Pancreas (tissue), 10 donors: ENCODE measurements around the gene HOXA3. TPM values are rescaled to one million over a fixed set of nuclear protein-coding genes. Genes with fewer than 3 reads are reported as not detected.

ENCODE experiments used
- ATAC-seq, 4 donors: fragments of 200-7000 bp; cut with Tn5 transposase; one replicate each; pipeline versions ENCODE4 v1.8.0 to v1.9.1; 2020; ENCODE audit warnings: mild to moderate bottlenecking in 4 of 4, moderate library complexity in 4 of 4
- DNase-seq, 6 donors: peaks; one replicate each; pipeline ENCODE4 v3.0.0-alpha.2; 2020
- FAIRE-seq: peaks from 2 replicates; lab custom pipeline; 2012; peaks lifted over from hg19 to GRCh38; lab: Jason Lieb, UNC
- H3K27ac ChIP-seq, 4 donors: fragments of 200-600 bp; sonication (generic); 1 replicate in 3 of 4; 2 replicates in 1 of 4; pipeline versions ENCODE4 v1.5.0 to v1.8.0; 2020
- H3K27me3 ChIP-seq, 4 donors: fragments of 200-600 bp; one replicate each; pipeline ENCODE4 v1.8.0; 2021
- H3K36me3 ChIP-seq, 3 donors: fragments of 200-600 bp; sonication (generic) in 1 of 3; one replicate each; pipeline versions ENCODE4 v1.5.0 to v1.8.0; 2020 to 2021
- H3K4me1 ChIP-seq, 3 donors: fragments of 200-600 bp; one replicate each; pipeline ENCODE4 v1.8.0; 2021
- H3K4me3 ChIP-seq, 4 donors: fragments of 200-600 bp; sonication (generic) in 2 of 4; one replicate each; pipeline versions ENCODE4 v1.5.0 to v1.8.0; 2020 to 2021
- H3K9me3 ChIP-seq, 4 donors: fragments of 200-600 bp; one replicate each; pipeline ENCODE4 v1.8.0; 2021
- CTCF ChIP-seq, 4 donors: fragments of 200-600 bp; sonication (generic) in 3 of 4; IDR thresholded peaks; one replicate each; pipeline versions ENCODE4 v1.5.0 to v1.8.0; 2021; ENCODE audit warnings: antibody characterized with exemption in 4 of 4
- WGBS, 2 donors: extraction: QIAGEN DNeasy Blood & Tissue Kit; methylation state at CpG; one replicate each; pipeline ENCODE4 v1.1.7; 2013; 5-methylcytosine and 5-hydroxymethylcytosine counted together
- intact Hi-C, 3 donors: fragments of 100-400 bp; cut with DNase I; formaldehyde crosslinking; loops; one replicate each; pipeline versions ENCODE4 v1.11.1 to v1.14.2; 2022
- polyA plus RNA-seq, 2 donors: library from polyadenylated mRNA; stranded (reverse); fragments of 200-250 nt; gene quantifications; one replicate each; pipeline ENCODE4 v1.2.3, GENCODE V29; 2013
- total RNA-seq, 6 donors: library from RNA; stranded (reverse); fragmentation: NEBNext Ultra II Directional in 4 of 6; extraction: Animal tissue kit (Norgen Biotek cat#: 25700) in 4 of 6; gene quantifications; one replicate each; pipeline versions ENCODE4 v1.2.1 to v1.2.4, GENCODE V29; 2021 to 2023
- donor health status: healthy with polysubstance abuse.
- donor health status: DM: no; HTN: no; CAD: no; lungs with moderate emphysema.
- donor health status: DM: no; HTN: no; CAD: no.
- donor health status: control.
- donor health status: control.
- donor health status: Bipolar disorder and iron deficiency.
- donor health status: DM: yes; HTN: yes; CAD: no.
- donor health status: DM: no; HTN: no; CAD: no.
- donor health status: DM: no; HTN: no; CAD: no.
- donor health status: DM: yes; HTN: yes; CAD: no.

Gene HOXA3
- total and polyA plus RNA-seq, 8 donors: 0.13 to 1.9 (median 0.43) TPM; not detected in 1

DNA sequence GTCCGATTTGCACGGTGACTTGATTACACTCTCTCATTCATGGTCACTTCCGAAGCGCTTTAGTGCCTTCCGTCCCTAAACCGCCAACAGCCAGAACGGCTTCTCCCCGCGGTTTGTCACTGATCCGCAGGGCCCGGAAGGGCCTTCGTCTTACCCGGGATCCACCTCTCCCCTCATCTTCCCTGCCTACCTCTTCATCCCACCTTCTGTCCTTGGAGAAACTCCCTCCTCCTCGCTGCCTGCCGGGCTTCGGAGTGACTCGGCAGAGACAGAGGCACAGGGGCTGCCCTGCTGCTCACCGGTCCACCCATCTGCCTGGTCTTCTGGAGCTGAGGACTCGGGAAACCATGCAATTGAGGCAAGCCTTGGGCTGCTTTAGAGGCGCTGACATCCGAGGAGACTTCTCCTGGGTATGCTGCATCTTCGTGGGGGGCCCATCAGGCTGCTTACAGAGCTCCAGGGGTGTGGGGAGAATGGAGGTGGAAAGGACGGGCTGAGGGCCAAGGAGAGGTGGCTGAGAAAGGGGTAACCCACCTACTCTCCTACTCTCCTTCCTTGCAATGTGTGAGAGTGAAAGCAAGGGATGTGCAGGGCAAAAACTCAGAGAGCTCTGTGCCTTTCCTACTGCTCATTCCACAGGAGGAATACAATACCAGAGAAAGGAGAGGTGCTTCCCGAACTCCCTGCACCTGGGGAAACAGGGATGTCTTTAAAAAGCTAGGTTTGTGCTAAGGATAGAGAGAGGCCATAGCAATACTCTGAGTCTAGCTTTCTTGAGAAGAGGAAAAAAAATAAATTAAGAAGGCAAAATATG, 33.7 kb upstream of the HOXA3 start:
- Histone ChIP-seq H3K4me1 (peaks cover 0 to 9% (median 0%) of the 10 kb centered on the region in 3 donors), H3K36me3 (no peaks in the 10 kb centered on the region), H3K4me3 (no peak overlapping the region), H3K27me3 (peaks cover 0 to 85% (median 23%) of the 10 kb centered on the region in 4 donors), H3K27ac (no peak overlapping the region), H3K9me3 (no peaks in the 10 kb centered on the region)
- 8 to 9% methylated on average over 24 of the region's 24 CpGs for WGBS, 2 donors
- intact Hi-C loops: no loop called here
- ATAC-seq: no peak
- peak in 5 of 6 donors; percentile 3 to 51 (median 9) for DNase-seq
- FAIRE-seq: no peak
- no peak for TF ChIP-seq CTCF (IDR thresholded peaks at IDR 0.05)

DNA sequence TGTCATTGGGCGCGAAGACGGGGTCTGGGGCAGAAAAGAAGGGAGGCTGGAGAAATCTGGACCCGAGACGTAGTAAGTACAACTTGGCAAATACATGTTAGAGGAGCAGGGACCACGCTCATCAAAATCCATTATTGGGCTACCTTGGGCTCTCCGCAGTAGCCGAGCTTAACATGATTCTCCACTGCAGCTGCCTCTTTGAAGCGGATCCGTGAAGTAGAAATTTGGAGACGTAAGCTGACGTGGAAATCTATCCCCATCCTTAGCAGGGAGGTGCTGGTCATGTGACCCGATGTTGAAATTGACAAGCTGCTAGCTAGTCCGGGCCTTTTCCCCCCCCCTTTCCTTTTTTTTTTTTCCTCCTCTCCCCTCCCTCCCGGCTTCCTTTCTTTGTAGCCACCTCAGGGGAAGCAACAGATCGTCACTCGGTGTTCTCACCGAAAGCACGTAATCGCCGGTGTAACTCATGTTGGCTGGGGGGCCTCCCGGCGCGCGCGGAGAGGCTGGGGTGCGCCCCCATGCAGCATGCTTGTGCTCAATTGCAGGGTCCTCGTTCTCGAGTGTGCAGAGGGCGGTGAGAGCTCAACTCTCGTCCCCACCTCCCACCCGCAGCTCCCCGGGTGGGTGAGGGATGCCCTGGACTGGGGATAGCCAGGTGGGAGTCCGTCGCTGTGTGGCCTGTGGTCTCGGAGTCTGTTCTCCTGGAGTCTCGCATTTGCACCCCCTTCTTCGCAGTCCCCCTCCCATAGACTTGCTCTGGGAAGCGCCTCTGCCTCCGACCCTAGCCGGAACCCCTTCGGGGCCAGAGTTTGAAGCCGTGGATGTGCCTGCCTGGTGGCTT, 32.9 kb upstream of the HOXA3 start, which contains the start of gene HOXA11:
HOXA11 (minus strand) TSS at position 220 of the 841 bp plus-strand sequence; CDS start at position 132, 88 bp downstream.
- DNase-seq (peak in 4 of 6 donors; percentile 7 to 50 (median 12)), ATAC-seq (no peak), FAIRE-seq (no peak)
- no peak for TF ChIP-seq CTCF (IDR thresholded peaks at IDR 0.05)
- Histone ChIP-seq H3K9me3 (no peaks in the 10 kb centered on the region), H3K27me3 (peaks cover 0 to 84% (median 19%) of the 10 kb centered on the region in 4 donors), H3K36me3 (no peaks in the 10 kb centered on the region), H3K27ac (no peak within 1 kb of the TSS), H3K4me1 (peaks cover 0 to 9% (median 0%) of the 10 kb centered on the region in 3 donors), H3K4me3 (peak within 1 kb of the TSS in 1 of 4 donors; percentile 38)
- intact Hi-C loops: no loop called here
- 12% methylated on average over 40 to 43 of the region's 43 CpGs for WGBS, 2 donors

- 5% methylated on average over 48 to 72 of the region's 72 CpGs for WGBS, 2 donors
- peaks cover 0 to 12% (median 0%) of the 10 kb centered on the region in 3 donors for H3K4me1 ChIP-seq
- no peak overlapping the region for H3K27ac ChIP-seq
- FAIRE-seq (no peak), DNase-seq (peak in 5 of 6 donors; percentile 10 to 72 (median 19)), ATAC-seq (peak in 2 of 4 donors; percentile 24 to 41)
- intact Hi-C loops: no loop called here
- no peaks in the 10 kb centered on the region for H3K36me3 ChIP-seq
- peak overlapping the region in 1 of 4 donors; percentile 38 for H3K4me3 ChIP-seq
- no peaks in the 10 kb centered on the region for H3K9me3 ChIP-seq
- H3K27me3 ChIP-seq: peaks cover 0 to 86% (median 24%) of the 10 kb centered on the region in 4 donors
- no peak for TF ChIP-seq CTCF (IDR thresholded peaks at IDR 0.05)
Measured at GRCh38 chr7:27184337-27185012, 32.1 kb upstream of the HOXA3 start.

GRCh38 chr7:27183682-27184336, 31.4 kb upstream of the HOXA3 start:
- no peak for TF ChIP-seq CTCF (IDR thresholded peaks at IDR 0.05)
- WGBS, 2 donors: 9% methylated on average over 30 of the region's 30 CpGs
- no peak overlapping the region for H3K27ac ChIP-seq
- FAIRE-seq: no peak
- peaks cover 0 to 88% (median 25%) of the 10 kb centered on the region in 4 donors for H3K27me3 ChIP-seq
- intact Hi-C loops: no loop called here
- H3K9me3 ChIP-seq: no peaks in the 10 kb centered on the region
- peak overlapping the region in 1 of 4 donors; percentile 38 for H3K4me3 ChIP-seq
- peaks cover 0 to 12% (median 0%) of the 10 kb centered on the region in 3 donors for H3K4me1 ChIP-seq
- no peak for ATAC-seq
- H3K36me3 ChIP-seq: no peaks in the 10 kb centered on the region
- peak in 4 of 6 donors; percentile 3 to 52 (median 8) for DNase-seq
